ENCODE measurements around the gene SNX7. TPM values are rescaled to one million over a fixed set of nuclear protein-coding genes. Genes with fewer than 3 reads are reported as not detected.
A peak's percentile ranks its signal among the peaks of the same experiment; 100 is the strongest.

SNX7 gene
- polyA plus RNA-seq, 1 of the 3 experiments (the other 2 are of a cell fraction) = 16.0 TPM

- H3K4me2 ChIP-seq = no peak overlapping the region
- CTCF ChIA-PET = no interaction called here
- no peak overlapping the region for H3K4me3 ChIP-seq (ENCODE audit: low read depth in 2 of 2, low read length in 1 of 2)
- no peaks in the 10 kb centered on the region for H3K9me2 ChIP-seq
- H3K36me3 ChIP-seq (replicated peaks in 1 of 2; ENCODE audit: control insufficient read depth in 1 of 2, insufficient read depth in 2 of 2, low read length in 1 of 2) = peaks cover 0 to 3% of the 10 kb centered on the region in 2 experiments
- H3F3A ChIP-seq (replicated peaks; ENCODE audit: insufficient read depth) = no peaks in the 10 kb centered on the region
- no peaks in the 10 kb centered on the region for H3K27me3 ChIP-seq (ENCODE audit: insufficient read depth)
- POLR2A ChIA-PET = no interaction called here
- H3K27ac ChIP-seq (ENCODE audit: low read depth in 2 of 2, low read length in 1 of 2) = peak overlapping the region in 1 of 2 experiments; percentile 19; a peak in 2 of 4 replicates
- TF ChIP-seq TAF1 (IDR thresholded peaks at IDR 0.05; ENCODE audit: borderline replicate concordance, low read depth, low read length) = no peak
- TF ChIP-seq TCF12 (IDR thresholded peaks at IDR 0.05) = peak; percentile 59
- TF ChIP-seq PBX3 (IDR thresholded peaks at IDR 0.05) = peak; percentile 58
- TF ChIP-seq FOSL2 (IDR thresholded peaks at IDR 0.05; ENCODE audit: borderline replicate concordance, low read depth) = peak; percentile 26; the same call in 1 of the 2 replicates
- TF ChIP-seq RXRA (IDR thresholded peaks at IDR 0.05; ENCODE audit: borderline replicate concordance, low read depth) = 0 out of 2 replicates have a peak, but pooled peaks have one; percentile 15
- WGBS (ENCODE audit: low lambda C conversion rate) = 59% methylated on average over 4 of the region's 4 CpGs
- no peaks in the 10 kb centered on the region for H4K20me1 ChIP-seq (ENCODE audit: insufficient read depth)
- peaks cover 49% of the 10 kb centered on the region for H3K79me2 ChIP-seq (ENCODE audit: insufficient read depth)
- H3K9me3 ChIP-seq = no peaks in the 10 kb centered on the region
- no peak overlapping the region for H2AFZ ChIP-seq (ENCODE audit: low read depth)
- no peak for DNase-seq
- no peak overlapping the region for H3K9ac ChIP-seq
- H3K4me1 ChIP-seq (ENCODE audit: control insufficient read depth in 1 of 2, insufficient read depth in 2 of 2, low read depth in 1 of 2, low read length in 1 of 2) = peaks cover 0 to 4% of the 10 kb centered on the region in 2 experiments; a peak in 3 of 4 replicates
Observed at GRCh38 chr1:98677288-98677687, 15.8 kb downstream of the SNX7 start.

- no peaks in the 10 kb centered on the region for H3F3A ChIP-seq (replicated peaks; ENCODE audit: insufficient read depth)
- H3K27ac ChIP-seq (ENCODE audit: low read depth in 2 of 2, low read length in 1 of 2) = no peak overlapping the region
- WGBS (ENCODE audit: low lambda C conversion rate) = 91% methylated on average over 3 of the region's 3 CpGs
- H3K4me3 ChIP-seq (ENCODE audit: low read depth in 2 of 2, low read length in 1 of 2) = no peak overlapping the region
- no peak overlapping the region for H3K9ac ChIP-seq
- no peaks in the 10 kb centered on the region; a peak in 2 of 4 replicates for H3K4me1 ChIP-seq (ENCODE audit: control insufficient read depth in 1 of 2, insufficient read depth in 2 of 2, low read depth in 1 of 2, low read length in 1 of 2)
- no peak overlapping the region for H3K4me2 ChIP-seq
- POLR2A ChIA-PET = no interaction called here
- no peaks in the 10 kb centered on the region for H3K27me3 ChIP-seq (ENCODE audit: insufficient read depth)
- H3K9me2 ChIP-seq = no peaks in the 10 kb centered on the region
- peaks cover 29% of the 10 kb centered on the region for H3K79me2 ChIP-seq (ENCODE audit: insufficient read depth)
- no peak for DNase-seq
- H3K9me3 ChIP-seq = no peaks in the 10 kb centered on the region
- TF ChIP-seq NFIC (IDR thresholded peaks at IDR 0.05; ENCODE audit: borderline replicate concordance) = no peak
- no peak for TF ChIP-seq RAD21 (IDR thresholded peaks at IDR 0.05; ENCODE audit: low read length)
- TF ChIP-seq USF2 (IDR thresholded peaks at IDR 0.05; ENCODE audit: borderline replicate concordance, low read depth, low read length) = no peak
- TF ChIP-seq ELF1 (IDR thresholded peaks at IDR 0.05) = no peak
- TF ChIP-seq RCOR1 (IDR thresholded peaks at IDR 0.05; ENCODE audit: low read length) = no peak
- no peak for TF ChIP-seq SIN3A (IDR thresholded peaks at IDR 0.05; ENCODE audit: borderline replicate concordance, low read depth, low read length)
- TF ChIP-seq EZH2phosphoT487 (IDR thresholded peaks at IDR 0.05; ENCODE audit: borderline replicate concordance, low read depth) = no peak
- no peak for TF ChIP-seq FOSL2 (IDR thresholded peaks at IDR 0.05; ENCODE audit: borderline replicate concordance, low read depth)
- no peak for TF ChIP-seq SMC3 (IDR thresholded peaks at IDR 0.05; ENCODE audit: low read depth, low read length)
- no peak for TF ChIP-seq IRF3 (IDR thresholded peaks at IDR 0.05; ENCODE audit: low read depth, low read length)
- no peak for TF ChIP-seq POLR2AphosphoS5 (IDR thresholded peaks at IDR 0.05; ENCODE audit: low read depth, low read length)
- no peak for TF ChIP-seq MAX (IDR thresholded peaks at IDR 0.05; ENCODE audit: low read depth)
- TF ChIP-seq YY1 (IDR thresholded peaks at IDR 0.05; ENCODE audit: low read depth) = no peak
- no peak for TF ChIP-seq GABPA (IDR thresholded peaks at IDR 0.05; ENCODE audit: low read depth)
- no peak for TF ChIP-seq FOXJ3 (CRISPR knock-in tag; IDR thresholded peaks at IDR 0.05)
- no peak for TF ChIP-seq TCF12 (IDR thresholded peaks at IDR 0.05)
- no peak for TF ChIP-seq RXRA (IDR thresholded peaks at IDR 0.05; ENCODE audit: borderline replicate concordance, low read depth)
- TF ChIP-seq GATA2 (CRISPR knock-in tag; IDR thresholded peaks at IDR 0.05) = no peak
- TF ChIP-seq MXI1 (IDR thresholded peaks at IDR 0.05; ENCODE audit: low read depth, low read length) = no peak
- CTCF ChIA-PET = no interaction called here
- H2AFZ ChIP-seq (ENCODE audit: low read depth) = no peak overlapping the region
- H3K36me3 ChIP-seq (replicated peaks in 1 of 2; ENCODE audit: control insufficient read depth in 1 of 2, insufficient read depth in 2 of 2, low read length in 1 of 2) = peaks cover 8 to 19% of the 10 kb centered on the region in 2 experiments
- no peaks in the 10 kb centered on the region for H4K20me1 ChIP-seq (ENCODE audit: insufficient read depth)
Observed at GRCh38 chr1:98681812-98682211, 20.3 kb downstream of the SNX7 start.
